GM03348 (cell line): ENCODE results near the gene CNPPD1.
A peak's percentile ranks its signal among the peaks of the same experiment; 100 is the strongest.
"Not testable (repeated sequence)": the region's sequence is repeated elsewhere in the genome, so short reads cannot be mapped to it uniquely, and the experiment has no call there.

Source experiments
- DNase-seq: peaks from one replicate; pipeline ENCODE4 v3.0.0; 2012; ENCODE audit warnings: low spot score

The CNPPD1 gene

GRCh38 chr2:219207884-219208740 lies 31.4 kb upstream of the CNPPD1 start:
- DNase-seq: peak; percentile 27

- DNase-seq: no peak
Measured at GRCh38 chr2:219207134-219207883, 30.6 kb upstream of the CNPPD1 start.

GRCh38 chr2:219206328-219207133 lies 29.8 kb upstream of the CNPPD1 start, which contains the start of gene ZFAND2B:
ZFAND2B (plus strand) TSS chr2:219206782; CDS start chr2:219206988, 206 bp downstream.
- DNase-seq: peak; percentile 99

- no peak for DNase-seq
Measured at GRCh38 chr2:219205981-219206327, 29.2 kb upstream of the CNPPD1 start.

- DNase-seq: no peak
Measured at GRCh38 chr2:219205165-219205538, 28.4 kb upstream of the CNPPD1 start.

- DNase-seq: no peak
Measured at GRCh38 chr2:219204425-219205164, 27.9 kb upstream of the CNPPD1 start.

- not testable (repeated sequence) for DNase-seq
Measured at GRCh38 chr2:219201331-219201730, 24.6 kb upstream of the CNPPD1 start.

GRCh38 chr2:219200502-219201326 lies 24.0 kb upstream of the CNPPD1 start:
- not testable (repeated sequence) for DNase-seq

- DNase-seq: no peak
Measured at GRCh38 chr2:219199470-219200211, 22.9 kb upstream of the CNPPD1 start.

GRCh38 chr2:219198974-219199373 lies 22.2 kb upstream of the CNPPD1 start:
- no peak for DNase-seq

GRCh38 chr2:219197388-219197787 lies 20.7 kb upstream of the CNPPD1 start:
- no peak for DNase-seq

GRCh38 chr2:219186754-219187456 lies 10.2 kb upstream of the CNPPD1 start:
- DNase-seq: no peak

GRCh38 chr2:219184121-219184520 lies 7.4 kb upstream of the CNPPD1 start:
- DNase-seq: no peak

GRCh38 chr2:219183151-219183772 lies 6.5 kb upstream of the CNPPD1 start:
- no peak for DNase-seq

GRCh38 chr2:219182331-219183150 lies 5.8 kb upstream of the CNPPD1 start:
- DNase-seq: no peak

GRCh38 chr2:219181531-219181930 lies 4.8 kb upstream of the CNPPD1 start:
- no peak for DNase-seq

GRCh38 chr2:219180961-219181360 lies 4.2 kb upstream of the CNPPD1 start:
- no peak for DNase-seq
